Ramos (cell line): ENCODE data around the gene LNX2.

Source experiments
- in situ Hi-C: fragments of 300-500 bp; cut with MboI; formaldehyde crosslinking; loops from one replicate; pipeline ENCODE4 v1.14.3; 2022; ENCODE audit warnings: low sequenced_read_pairs; ENCODE audit not compliant: unreplicated experiment

LNX2 gene

DNA sequence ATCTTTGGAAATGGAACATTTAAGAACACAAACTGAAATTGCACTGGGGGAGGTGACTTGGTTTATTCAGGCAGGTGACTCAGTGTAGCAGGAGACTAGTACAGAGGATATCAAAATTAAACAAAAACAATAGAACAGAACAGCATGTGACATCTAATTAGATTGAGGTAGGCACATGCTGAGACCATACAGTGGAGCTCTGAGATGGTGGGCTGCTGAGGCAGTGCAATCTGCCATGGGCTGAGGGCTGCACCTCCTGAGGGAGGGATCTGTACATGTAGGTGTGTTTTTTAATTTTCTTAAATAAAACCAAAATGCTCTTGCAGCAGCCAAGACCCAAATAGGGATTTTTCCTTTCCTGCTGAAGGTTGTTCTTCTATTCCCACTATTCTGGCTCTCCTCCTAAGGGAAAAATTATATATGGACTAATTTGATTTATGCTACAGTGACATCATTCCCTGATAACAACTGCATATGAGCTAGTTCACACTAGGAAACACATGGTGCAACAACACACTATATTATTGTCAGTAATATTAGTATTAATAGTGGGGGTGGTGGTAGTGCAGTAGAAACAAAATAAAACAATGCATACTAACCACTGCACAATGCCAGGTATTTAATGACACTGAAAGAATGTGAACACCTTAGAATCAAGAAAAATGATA, 48.0 kb downstream of the LNX2 start:
- in situ Hi-C loops = no loop called here

DNA sequence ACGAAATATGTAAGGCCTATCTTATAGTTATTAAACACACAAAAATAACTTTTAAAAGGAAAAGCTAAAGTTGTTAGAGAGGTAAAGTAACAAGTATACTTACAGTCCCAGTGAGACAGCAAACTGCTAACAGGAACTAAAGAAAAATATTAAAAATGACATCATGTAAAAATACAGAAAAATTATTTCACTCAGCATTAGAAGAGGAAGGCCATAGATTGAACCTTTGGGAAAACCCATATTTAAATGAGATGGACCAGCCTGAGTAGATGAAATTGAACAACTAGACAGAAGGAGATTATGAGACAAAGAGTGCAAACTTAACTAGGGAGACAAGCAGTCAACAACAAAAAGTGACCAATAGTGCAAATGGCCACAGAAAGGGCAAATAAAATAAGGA, 49.4 kb downstream of the LNX2 start:
- in situ Hi-C loops = no loop called here

DNA sequence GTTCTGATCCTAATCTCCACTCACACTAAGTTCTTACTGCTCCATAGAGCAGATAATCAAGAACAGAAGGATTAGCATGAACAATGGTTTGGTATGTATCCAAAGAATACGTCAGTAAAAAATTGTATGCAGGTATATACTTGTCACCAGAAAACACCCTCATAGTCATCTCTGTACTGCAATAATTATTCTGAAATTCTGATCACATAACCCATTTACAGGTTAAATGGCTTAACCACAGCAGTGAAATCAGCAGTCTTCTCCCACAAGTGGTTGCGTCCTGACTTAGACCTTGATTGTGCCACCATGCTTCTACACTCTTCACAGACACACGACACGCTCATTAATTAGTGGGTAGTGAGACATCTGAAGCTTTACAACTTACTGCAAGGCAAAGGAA, 50.9 kb downstream of the LNX2 start:
- in situ Hi-C loops = no loop called here

DNA sequence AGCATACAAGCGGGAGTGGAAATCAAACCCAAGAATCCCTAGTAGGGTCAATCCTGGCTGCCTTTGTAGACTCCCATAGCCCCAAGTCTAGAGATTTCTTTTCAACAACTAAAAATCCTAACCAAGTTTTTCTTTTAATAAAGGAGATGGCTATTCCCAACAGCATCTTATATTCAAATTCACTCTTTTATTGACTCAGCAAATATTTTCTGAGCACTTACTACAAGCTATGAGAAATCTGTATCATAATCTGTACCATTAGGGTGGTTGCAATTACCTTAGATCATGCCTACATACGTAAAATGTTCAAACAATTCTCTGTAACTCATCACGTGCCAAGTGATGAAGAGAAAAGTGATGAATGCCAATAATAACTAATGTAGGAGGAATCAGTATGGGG, 54.5 kb downstream of the LNX2 start:
- in situ Hi-C loops = no loop called here

DNA sequence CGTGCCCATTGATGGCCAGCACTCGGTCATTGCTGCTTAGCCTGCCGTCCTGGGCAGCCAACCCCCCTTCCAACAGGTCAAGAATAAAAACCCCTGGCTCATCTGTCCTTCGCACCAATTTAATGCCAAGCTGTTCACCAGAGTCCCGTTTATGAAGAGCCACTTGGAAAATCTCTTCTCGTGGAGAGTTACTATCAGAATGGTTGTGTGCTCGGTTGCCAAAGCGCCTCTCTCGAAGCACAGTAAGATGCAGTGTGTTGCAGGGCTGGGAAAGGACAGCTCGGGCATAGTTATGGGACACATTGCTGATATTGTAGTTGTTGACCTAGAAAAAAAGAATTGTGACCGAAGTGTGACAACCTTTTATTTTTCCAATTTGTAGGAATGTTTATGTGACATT, 57.9 kb downstream of the LNX2 start:
- in situ Hi-C loops = no loop called here

DNA sequence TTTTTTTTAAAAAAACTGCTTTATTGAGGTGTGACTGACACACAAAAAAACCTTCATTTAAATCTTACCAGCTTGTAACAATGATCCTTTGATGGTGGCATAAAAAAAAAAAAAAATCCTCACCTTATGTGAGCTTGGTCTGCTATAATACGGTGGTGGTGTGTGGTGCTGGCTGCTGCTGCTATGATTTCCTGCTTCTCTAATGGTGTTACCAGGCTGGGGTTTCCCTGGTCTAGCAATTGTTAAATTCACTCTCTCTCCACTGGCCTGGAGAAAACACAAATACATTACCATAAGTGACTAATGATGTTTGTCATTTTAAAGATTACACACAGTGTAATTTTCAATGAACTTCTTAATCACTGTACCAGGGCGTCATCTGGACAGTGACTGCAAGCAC, 60.6 kb downstream of the LNX2 start:
- in situ Hi-C loops = no loop called here

DNA sequence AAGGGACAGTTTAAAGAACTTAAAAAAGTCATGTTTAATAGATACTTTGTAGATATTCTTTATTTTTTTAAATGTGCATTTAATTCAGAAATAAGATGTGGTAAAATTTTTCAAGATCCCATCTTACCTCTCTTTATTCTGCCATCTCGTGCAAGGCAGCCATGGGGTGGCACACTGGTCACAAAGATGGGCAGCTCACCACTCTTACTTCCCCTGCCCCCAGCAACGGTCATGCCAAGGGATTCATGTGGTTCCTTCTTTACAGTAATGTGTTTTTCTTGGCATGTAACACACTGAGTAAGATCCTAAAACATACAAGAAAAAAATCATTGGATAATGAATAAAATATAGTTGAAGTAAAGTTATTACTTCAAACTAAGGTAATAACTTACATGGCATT, 64.2 kb downstream of the LNX2 start:
- in situ Hi-C loops = no loop called here

DNA sequence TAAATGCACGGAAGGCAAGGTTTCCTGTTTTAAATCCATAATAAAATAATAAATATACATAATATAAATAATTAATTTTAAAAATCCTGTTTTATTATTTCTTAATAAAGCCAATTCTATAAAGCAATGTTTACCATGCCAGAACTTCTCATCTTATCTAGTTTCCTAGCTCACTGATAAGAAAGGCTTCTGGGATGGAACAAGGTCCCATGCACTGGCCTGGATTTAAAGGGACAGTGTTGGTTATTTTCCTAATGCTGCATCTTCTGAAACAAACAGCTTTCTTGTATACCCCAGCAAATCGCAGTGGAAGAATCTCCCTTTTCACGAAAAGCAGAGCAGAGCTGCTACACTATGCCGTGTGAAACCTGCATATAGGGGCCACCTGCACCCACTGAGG, 68.8 kb downstream of the LNX2 start:
- in situ Hi-C loops = no loop called here

DNA sequence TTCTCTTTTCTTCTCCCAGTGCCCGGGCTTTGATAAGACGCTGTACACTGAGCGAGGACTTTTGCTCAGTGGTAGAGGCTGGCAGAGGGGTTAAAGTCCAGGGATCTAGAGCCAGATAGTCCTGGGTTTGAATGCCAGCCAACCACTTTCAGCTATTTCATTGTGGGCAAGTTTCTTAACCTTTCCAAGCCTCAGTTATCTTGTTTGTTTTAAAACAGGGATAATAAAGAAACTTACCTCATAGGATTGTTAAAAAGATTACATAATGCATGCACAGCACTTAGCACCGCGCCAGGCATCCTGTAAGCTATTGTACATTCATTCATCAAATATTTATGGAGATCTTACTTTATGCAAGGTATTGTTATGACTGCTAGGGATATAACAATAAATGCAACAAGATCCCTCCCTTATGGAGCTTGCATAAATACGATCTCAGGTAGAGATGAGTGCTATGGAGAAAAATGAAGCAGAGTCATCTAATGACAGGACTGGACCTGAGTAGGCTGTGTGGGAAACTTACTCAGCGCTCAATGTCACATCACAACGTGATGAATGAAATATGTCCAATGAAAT, 70.8 kb downstream of the LNX2 start:
- in situ Hi-C loops = no loop called here

DNA sequence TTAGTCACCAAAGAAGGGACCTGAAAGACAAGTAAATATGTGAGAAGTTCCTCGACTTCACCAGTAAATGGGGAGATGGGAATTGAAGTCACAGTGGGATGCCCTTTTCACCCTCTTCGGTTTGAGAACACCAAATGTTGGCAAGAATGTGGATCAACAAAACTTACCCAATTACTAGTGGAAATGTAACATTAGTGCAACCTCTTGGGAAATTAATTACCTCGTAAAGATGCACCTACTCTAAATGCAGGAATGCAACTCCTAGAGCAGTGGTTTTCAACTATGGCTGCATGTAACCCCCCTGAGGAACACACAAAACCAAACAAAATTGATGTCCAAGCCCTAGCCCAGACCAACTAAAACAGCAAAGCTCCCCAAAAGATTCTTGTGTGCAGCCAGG, 78.1 kb downstream of the LNX2 start:
- in situ Hi-C loops = no loop called here

DNA sequence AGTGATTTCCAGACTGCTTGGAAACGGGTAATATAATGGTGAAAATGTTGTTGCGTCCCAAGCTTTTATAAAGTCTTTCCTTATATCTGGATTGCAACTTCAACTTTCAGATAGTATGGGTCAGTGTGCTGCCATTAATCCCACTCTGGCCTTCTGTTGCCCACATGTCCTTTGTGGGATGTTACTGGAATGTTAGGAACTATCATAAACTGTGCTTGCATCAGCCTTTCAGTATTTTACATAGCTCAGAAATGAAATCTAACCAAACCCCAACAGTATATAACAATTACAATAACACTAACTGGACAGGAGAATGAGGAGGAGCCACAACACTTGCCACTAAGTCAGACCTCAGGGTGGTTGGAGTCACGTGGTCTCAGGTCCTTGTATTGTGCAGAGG, 78.9 kb downstream of the LNX2 start:
- in situ Hi-C loops = no loop called here

DNA sequence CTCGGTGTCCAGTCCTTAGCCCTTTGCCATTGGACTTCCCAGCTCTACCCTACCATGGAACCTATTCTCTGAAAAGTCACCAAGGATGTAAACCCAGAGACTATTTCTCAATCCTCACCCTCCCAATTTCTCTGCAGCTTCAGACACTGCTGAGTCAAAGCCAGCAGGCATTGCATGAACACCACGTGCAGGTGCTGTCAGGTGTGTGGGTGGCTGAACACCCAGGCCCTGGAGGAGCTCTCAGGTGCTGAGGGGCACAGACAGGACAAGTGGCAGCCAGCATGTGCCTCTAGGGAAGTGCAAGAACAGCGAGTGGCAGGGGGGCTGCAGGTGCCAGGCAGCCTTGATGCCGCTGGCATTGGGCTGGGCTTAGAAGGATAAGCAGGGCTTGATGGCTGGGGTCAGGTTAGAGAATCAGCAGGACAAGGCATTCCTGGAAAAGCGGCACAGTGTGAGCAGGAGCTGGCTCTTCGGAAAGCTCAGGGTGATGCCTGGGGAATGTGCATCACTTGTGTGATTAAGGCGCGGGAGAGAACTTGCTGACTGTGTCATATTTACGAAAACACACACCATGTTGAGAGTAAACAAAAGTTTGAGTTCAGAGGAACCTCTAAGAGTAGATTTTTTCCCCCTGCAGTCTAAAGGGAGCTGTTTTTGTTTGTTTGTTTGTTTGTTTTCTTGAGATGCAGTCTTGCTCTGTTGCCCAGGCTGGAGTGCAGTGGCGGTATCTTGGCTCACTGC, 83.8 kb downstream of the LNX2 start:
- in situ Hi-C loops = no loop called here

DNA sequence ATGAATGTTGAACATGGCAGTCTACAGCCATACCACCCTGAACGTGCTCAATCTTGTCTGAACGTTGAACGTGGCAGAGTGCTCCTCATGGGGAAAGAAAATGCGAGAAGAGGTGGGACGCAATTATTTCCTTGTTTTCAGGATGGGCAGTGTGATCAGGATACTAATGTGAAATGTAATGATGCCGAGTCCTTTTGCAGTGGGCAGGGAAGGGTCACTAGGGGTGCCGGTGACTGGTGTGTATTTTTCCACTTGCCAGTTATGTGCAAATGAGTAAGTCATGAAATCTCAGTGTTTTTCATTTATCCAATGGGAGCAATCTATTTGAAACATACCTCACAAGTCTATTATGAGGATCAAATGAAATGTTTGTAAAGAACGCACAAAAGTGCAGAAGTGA, 84.8 kb downstream of the LNX2 start:
- in situ Hi-C loops = no loop called here

DNA sequence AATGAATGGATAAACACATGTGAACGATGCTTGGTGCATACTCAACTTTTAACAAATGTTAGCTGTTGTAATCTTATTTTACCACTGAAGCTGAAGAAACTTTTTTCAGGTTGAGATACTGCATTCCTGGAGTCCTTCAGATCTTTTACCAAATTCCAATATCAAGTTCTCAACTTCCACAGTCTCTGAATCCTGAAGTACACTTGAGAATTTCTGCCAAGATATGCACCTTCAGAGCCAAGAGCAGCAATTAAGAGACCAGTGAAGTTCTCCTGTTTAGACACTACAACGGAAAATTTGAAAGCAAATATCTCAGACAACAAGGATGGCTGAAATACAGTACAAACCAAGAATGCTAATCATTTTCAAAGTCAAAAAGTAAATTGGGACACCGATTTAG, 85.3 kb downstream of the LNX2 start:
- in situ Hi-C loops = no loop called here

DNA sequence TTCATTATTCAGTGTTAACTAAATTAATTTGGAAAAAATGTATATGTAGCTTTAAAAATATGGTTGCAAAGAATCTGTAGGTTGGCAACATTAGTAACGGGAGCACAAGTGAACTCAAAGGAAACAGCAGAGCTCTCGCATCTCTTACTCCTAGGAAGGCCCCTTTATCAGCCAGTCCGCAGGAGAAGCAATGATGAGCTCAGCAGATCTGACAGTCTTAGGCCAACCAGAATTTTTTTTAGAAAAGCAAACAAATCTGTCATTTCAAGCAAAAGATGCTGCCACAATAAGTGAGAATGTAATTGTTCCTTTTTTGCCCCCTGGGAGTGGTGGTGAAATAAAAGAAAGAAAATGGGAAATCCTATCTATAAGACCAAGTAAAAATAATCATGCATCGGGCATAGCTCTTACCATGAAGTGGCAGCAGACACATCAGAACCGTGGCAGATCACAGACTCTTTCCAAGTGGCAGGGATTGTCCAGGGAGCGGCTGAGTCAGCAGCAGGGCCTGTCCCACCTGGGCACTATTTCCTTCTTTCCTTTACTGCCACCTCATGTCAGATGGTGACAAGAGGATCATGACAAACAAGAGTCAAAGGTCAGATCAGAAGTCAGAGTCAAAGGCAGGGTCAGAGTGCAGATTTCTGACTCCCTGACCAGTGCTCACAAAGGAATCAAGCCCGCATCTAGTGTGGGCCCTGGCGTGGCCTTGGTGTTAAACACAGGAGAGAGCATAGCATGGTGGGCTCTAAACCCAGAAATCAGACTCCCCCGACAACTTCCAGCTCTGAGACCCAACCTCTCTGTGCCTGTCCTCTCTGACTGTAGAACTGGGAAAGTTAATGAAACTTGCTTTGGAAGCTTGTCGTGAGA, 86.0 kb downstream of the LNX2 start:
- in situ Hi-C loops = no loop called here

DNA sequence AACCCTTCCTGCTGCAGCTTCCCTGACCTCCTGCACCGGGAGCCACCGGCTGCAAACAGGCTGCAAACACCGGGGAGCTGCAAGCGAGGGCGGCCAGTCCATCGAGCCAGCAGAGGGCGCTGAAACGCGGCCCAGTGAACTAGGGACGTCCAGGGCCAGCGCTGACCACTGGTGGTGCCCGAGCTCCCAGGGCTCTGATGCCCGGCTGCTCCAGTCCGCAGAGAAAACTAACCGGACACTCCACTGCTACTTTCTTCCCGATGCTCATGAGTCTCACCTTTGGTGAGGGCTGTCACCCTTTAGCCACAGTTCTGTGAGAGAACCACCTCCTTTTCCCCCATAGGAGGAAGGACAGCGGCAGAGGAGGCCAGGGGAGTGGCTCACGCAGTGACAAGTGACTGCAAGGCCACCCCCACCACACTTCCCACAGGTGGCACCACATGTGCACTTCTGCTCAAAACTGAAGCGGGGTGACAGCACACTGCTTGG, 87.1 kb downstream of the LNX2 start:
- in situ Hi-C loops = no loop called here

DNA sequence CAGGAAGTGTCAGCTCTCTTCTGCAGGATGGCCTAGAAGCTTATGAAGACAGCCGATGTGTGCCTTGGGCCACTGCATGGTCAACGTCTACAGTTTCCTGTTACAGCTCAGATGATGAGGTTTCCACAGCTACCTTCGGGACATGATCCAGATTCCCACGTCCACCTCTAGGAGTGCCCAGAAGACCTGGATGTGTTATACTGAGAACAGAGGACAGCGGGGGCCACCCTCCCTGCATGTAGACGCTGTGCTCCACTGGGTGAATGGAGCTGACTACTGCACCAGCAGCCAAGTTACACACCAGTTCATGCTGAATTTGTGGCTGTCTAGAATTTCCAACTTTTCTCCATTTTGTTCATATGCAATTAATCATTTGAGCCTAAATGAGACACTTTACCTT, 91.4 kb downstream of the LNX2 start:
- in situ Hi-C loops = no loop called here

DNA sequence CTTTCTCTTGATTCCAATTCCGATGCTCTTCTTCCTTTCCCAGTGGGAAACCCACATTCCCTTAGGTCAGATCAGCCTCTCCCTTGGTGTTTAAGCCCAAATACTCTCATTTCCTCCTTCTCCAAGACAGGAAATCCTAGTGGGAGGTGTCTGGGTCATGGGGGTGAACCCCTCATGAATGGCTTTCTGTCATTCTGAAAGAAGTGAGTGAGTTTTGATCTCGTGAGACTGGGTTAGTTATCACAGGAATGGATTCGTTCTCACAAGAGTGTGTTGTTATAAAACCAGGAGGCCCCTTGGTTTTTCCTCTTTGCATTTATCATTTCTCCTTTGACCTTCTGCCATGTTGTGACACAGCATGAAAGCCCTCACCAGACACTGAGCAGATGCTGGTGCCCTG, 93.8 kb downstream of the LNX2 start:
- in situ Hi-C loops = no loop called here

DNA sequence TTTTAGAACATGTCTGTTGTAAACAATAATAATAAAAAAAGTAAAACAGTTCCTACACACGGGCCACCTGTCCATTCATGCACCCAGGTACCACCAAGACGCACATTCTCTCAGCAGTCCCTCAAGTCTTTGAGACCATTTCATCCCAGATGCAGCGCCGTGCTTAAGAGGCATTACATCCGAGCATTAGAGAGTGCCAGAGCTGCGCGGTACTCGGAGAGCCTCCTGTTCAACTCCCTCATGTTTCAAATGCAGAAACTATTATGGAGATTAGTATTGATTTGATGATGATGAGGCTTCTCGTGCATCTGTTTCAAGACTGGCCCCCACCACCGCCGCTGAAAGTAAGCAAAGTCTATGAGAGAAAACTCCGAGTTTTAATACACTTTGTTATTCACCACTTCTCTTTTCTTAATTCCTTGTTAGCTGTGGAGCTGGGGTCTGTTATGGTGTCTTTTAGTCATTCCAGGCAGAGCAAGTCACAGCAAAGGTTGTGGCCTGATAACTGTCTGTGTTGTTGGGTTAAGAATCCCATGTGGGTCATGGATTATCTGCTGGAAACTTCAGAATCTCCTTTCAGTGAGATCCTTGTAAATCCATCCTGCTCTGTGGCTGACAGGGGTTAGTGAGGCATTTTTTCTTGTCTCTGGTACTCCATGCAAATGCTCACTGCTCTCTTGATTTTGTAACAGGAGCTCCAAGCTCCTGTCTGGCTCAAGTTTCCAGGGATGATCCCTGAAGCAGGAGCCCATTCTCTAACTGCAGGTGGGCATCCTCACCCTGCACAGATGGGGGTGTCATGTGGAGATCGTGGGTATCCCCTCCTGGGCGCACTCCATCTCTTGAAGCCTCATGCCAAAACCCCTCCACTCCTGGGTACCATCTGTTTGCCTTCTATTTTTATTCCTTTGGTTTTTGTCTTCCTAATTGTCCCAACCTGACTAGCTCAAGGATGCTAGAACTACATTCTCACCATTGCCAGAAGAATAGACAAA, 95.1 kb downstream of the LNX2 start:
- in situ Hi-C loops = no loop called here
